ENCODE data around the gene RPN2.

DNA sequence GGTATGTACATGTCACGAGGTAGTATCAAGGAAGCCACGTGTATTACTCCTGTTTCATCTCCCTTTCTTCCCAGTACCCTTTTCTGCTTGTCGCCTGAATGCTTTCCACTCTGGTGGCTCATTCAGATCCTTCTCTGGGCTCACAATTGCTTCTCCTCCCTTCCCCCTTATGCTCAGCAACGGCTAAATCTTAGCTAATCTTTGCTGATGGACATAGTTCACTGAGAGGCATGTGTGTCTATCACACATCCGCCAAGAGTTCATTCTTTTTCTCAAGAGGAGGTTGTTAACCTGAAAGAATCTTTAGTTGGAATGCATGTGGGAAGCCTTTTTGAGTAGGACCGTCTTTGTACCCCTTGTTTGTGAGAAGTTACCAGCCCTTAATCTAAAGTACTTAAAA is 26.0 kb downstream of the RPN2 start:
- TF ChIP-seq EZH2 (IDR thresholded peaks at IDR 0.05; ENCODE audit: low read length, unreplicated experiment) = no peak
- TF ChIP-seq, protein P1, sequence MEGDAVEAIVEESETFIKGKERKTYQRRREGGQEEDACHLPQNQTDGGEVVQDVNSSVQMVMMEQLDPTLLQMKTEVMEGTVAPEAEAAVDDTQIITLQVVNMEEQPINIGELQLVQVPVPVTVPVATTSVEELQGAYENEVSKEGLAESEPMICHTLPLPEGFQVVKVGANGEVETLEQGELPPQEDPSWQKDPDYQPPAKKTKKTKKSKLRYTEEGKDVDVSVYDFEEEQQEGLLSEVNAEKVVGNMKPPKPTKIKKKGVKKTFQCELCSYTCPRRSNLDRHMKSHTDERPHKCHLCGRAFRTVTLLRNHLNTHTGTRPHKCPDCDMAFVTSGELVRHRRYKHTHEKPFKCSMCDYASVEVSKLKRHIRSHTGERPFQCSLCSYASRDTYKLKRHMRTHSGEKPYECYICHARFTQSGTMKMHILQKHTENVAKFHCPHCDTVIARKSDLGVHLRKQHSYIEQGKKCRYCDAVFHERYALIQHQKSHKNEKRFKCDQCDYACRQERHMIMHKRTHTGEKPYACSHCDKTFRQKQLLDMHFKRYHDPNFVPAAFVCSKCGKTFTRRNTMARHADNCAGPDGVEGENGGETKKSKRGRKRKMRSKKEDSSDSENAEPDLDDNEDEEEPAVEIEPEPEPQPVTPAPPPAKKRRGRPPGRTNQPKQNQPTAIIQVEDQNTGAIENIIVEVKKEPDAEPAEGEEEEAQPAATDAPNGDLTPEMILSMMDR (conservative IDR thresholded peaks at IDR 0.05; ENCODE audit: low read depth, low read length) = no peak

Measured in PC-3 (cell line).